GM19035 (cell line): ENCODE measurements around the gene KIR3DL3.
"Not testable (repeated sequence)": the region's sequence is repeated elsewhere in the genome, so short reads cannot be mapped to it uniquely, and the experiment has no call there.

ENCODE experiments used
- ATAC-seq: cut with Tn5 transposase; IDR thresholded peaks from one replicate; pipeline ENCODE4 v1.9.1; 2021; ENCODE audit not compliant: unreplicated experiment

KIR3DL3 gene

DNA sequence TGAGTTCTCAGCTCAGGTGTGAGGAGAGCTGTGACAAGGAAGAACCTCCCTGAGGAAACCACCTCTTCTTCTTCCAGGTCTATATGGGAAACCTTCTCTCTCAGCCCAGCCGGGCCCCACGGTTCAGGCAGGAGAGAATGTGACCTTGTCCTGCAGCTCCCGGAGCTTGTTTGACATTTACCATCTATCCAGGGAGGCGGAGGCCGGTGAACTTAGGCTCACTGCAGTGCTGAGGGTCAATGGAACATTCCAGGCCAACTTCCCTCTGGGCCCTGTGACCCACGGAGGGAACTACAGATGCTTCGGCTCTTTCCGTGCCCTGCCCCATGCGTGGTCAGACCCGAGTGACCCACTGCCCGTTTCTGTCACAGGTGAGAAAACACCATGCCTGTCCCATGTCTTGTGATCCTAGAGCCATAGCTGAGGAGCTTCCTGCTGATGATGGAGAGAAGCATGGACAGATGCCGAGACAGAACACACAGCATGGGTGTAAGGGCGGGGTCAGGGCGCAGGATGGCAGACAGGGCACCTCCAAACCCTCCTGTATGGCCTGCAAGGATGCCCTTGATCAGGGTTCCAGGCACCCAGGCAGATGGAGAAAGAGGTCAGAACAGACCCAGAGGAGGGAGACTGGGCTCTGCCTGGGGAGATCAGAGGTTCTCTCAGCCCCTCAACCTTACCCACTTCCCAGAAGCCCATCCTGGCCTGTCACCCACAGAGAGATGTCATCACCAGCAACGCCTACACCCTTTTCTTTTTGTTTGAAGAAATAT lies 5.4 kb downstream of the KIR3DL3 start:
- ATAC-seq: no peak

- ATAC-seq: no peak
These were observed 6.9 kb downstream of the KIR3DL3 start for GRCh38 chr19:54731191-54731590.

GRCh38 chr19:54738306-54738705 lies 14.1 kb downstream of the KIR3DL3 start, which contains the start of gene KIR2DL3:
Gene KIR2DL3 (plus strand): TSS chr19:54738513. CDS start chr19:54738546, 33 bp downstream.
- not testable (repeated sequence) for ATAC-seq

GRCh38 chr19:54738715-54739114 lies 14.5 kb downstream of the KIR3DL3 start:
- ATAC-seq: no peak

- no peak for ATAC-seq
These were observed 15.6 kb downstream of the KIR3DL3 start for GRCh38 chr19:54739587-54740497.

- not testable (repeated sequence) for ATAC-seq
These were observed 17.7 kb downstream of the KIR3DL3 start for GRCh38 chr19:54741950-54742349.

DNA sequence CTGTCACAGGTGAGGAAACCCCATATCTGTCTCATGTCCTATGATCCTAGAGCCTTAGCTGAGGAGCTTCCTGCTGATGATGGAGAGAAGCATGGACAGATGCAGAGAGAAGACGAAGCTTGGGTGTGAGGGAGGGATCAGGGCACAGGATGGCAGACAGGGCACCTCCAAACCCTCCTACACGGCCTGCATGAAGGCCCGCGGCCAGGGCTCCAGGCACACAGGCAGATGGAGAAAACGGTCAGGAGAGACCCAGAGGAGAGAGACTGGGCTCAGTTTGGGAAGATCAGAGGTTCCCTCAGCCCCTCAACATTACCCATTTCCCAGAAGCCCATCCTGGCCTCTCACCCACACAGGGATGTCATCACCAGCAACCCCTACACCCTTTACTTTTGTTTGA lies 19.8 kb downstream of the KIR3DL3 start:
- ATAC-seq: not testable (repeated sequence)

GRCh38 chr19:54747614-54748322 lies 23.5 kb downstream of the KIR3DL3 start:
- ATAC-seq: not testable (repeated sequence)

GRCh38 chr19:54750276-54750675 lies 26.0 kb downstream of the KIR3DL3 start:
- ATAC-seq: not testable (repeated sequence)

GRCh38 chr19:54756204-54757110 lies 32.2 kb downstream of the KIR3DL3 start:
- ATAC-seq: not testable (repeated sequence)

DNA sequence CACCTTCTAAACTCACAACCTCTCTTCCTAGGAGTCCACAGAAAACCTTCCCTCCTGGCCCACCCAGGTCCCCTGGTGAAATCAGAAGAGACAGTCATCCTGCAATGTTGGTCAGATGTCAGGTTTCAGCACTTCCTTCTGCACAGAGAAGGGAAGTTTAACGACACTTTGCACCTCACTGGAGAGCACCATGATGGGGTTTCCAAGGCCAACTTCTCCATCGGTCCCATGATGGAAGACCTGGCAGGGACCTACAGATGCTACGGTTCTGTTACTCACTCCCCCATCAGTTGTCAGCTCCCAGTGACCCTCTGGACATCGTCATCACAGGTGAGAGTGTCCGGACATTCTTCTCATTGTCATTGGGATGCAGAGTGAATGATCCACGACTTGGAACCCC lies 34.3 kb downstream of the KIR3DL3 start:
- ATAC-seq: not testable (repeated sequence)

DNA sequence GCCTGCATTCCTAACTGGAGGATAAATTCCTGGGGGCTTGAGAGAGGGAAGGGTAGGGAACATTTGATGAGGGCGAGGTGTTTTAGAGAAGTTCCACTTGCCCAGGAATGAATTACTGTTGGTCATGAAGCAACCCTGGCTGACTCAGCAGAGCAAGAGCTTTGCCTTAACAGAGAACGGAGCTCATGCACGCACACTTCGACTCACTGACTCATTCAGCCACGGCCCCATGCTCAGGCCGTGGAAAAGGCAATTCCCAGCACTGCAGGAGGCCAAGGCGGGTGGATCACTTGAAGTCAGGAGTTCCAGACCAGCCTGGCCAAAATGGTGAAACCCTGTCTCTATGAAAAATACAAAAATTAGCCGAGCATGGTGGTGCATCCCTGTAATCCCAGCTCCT lies 40.0 kb downstream of the KIR3DL3 start:
- ATAC-seq: not testable (repeated sequence)

DNA sequence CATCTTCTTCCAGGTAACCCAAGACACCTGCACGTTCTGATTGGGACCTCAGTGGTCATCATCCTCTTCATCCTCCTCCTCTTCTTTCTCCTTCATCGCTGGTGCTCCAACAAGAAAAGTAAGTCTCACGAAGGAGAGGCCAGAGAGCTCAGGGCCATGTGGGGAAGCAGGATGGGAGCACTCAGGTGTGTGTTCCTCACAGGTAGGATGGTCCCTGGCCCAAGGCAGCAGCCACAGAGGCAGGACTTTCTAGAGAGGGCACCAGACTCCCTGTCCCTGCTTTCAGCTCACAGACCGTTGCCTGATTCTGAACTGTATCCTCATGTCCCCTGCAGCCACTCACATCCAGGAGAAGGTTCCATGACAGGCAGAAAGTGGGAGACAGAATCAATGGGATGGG lies 42.2 kb downstream of the KIR3DL3 start:
- not testable (repeated sequence) for ATAC-seq

- ATAC-seq: not testable (repeated sequence)
These were observed 45.4 kb downstream of the KIR3DL3 start, which contains the start of gene KIR2DL1 for GRCh38 chr19:54769646-54770045. Gene KIR2DL1 (plus strand): TSS chr19:54769793. CDS start chr19:54769851, 58 bp downstream.

GRCh38 chr19:54770511-54770910 lies 46.3 kb downstream of the KIR3DL3 start:
- not testable (repeated sequence) for ATAC-seq

DNA sequence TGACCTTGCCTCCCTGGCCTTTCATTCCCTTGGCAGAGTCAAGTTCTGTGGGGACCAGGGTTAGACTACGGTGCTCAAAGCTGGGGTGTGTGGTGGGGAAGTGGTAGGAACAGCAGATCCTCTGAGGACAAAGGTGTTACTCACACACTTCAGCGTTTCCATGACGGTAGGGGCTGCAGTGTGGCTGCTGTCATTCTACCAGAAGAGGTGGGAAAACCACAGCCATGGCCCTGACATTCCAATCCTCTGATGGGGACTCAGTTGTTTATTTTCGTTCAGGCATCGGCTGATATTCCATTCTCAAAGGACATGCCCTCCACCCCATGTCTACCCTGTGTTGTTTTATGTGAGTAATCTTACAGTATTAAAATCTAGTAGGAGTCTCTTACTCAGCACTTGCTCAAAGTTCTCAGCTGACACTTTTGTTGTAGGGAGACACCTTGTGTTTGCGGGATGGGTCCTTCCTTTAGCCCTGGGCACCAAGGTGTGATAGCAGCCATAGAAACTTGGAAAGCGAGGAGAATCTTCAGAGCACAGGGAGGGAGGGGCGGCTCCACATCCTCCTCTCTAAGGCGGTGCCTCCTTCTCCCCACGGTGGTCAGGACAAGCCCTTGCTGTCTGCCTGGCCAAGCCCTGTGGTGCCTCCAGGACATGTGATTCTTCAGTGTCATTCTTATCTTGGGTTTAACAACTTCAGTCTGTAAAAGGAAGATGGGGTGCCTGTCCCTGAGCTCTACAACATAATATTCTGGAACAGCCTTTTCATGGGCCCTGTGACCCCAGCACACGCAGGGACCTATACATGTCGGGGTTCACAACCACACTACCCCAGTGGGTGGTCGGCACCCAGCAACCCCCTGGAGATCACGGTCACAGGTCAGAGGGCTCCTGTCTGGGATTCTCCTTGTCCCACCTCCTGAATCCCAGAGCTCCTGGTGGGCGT lies 47.0 kb downstream of the KIR3DL3 start:
- ATAC-seq: not testable (repeated sequence)

DNA sequence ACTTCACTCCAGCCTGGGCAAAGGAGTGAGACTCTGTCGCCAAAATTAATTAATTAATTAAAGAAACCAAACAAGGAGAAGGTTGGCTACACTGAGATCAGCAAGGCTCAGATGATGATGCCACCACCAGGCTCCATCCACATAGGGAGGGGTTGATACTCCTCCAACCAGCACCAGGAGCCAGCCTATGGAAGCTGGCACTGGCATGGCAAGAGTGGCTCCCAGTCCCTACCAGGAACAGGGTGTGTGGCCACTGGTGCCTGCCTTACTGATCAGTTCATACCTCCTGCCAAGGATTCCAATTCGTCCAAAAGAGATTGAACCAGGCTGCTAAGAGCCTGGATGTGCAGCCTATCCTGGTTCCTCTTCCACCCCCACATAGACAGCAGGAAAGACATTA lies 48.4 kb downstream of the KIR3DL3 start:
- ATAC-seq: not testable (repeated sequence)

- not testable (repeated sequence) for ATAC-seq
These were observed 51.0 kb downstream of the KIR3DL3 start for GRCh38 chr19:54775095-54775815.
